ENCODE results near the gene CCDC107.

DNA sequence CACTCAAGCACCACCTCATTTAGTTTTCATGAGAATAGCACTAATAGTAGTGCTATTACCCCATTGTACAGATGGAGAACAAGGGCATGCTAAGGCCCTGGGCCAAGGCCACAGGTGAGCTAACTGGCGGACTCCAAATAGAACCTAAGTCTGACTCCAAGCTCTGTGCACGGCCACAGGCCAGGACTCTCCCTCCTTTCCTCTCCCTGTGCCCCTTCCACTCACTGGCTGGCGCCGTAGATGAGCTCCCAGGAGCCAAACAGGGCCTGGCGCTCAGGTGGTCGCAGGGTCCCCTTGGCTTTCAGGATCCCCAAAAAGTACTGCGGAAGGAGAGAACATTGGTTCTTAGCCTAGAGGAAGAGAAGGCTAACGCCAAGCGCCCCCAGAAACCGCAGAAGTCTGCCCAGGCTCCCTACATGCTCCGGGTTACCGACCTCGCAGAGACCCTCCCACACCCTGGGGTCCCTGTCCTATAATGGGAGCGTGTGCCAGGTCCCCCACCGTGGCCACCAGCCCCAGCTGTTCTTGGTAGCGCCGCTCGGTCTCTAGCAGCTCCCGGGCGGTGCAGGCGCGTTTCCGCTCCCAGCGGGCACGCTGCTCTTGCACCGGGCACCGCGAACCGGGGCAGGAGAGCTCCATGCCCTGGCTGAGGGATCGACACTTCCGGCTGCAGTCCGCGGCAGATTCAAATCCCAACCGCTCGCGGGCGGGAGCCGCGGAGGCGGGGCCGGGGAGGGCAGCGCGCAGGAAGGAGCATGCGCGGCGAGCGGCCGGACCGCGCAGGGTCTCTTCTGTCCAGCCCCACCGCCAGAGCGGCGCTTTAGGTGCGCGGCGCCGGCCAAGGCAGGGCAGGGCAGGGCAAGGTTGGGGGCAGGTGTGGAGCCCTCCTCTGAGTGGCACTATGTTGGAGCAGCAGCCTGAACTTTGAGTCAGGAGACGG lies 6.7 kb downstream of the CCDC107 start, which contains the start of gene ARHGEF39:
- TF ChIP-seq POLR2A (IDR thresholded peaks at IDR 0.05; ENCODE audit: low read length) (peak; percentile 84), GATA1 (IDR thresholded peaks at IDR 0.05; ENCODE audit: low read depth, low read length) (no peak)
